ENCODE results near the gene ARHGAP1. TPM values are rescaled to one million over a fixed set of nuclear protein-coding genes. Genes with fewer than 3 reads are reported as not detected.

The ARHGAP1 gene
- total and polyA plus RNA-seq, 5 experiments from 2014 or later, result 35.5 to 71.2 (median 63.1) TPM

Other genes starting within 250 kb of the ARHGAP1 start
- 10 to 100 TPM; 36.8 to 38.8 TPM for gene AMBRA1, start 106.6 kb downstream of the ARHGAP1 start, total RNA-seq
- 10 to 100 TPM in 1 of 3 donors, 1 to 10 TPM in 2; 6.1 to 16.3 (median 7.4) TPM for gene AMBRA1, start 106.6 kb downstream of the ARHGAP1 start, polyA plus RNA-seq
- gene HARBI1, start 83.4 kb downstream of the ARHGAP1 start, total RNA-seq, result 1 to 10 TPM; 8.3 to 9.4 TPM
- gene HARBI1, start 83.4 kb downstream of the ARHGAP1 start, polyA plus RNA-seq, result 1 to 10 TPM; 5.5 to 7.7 (median 6.0) TPM
- gene ATG13, start 83.1 kb downstream of the ARHGAP1 start, total RNA-seq, result 10 to 100 TPM; 97.1 to 98.6 TPM
- 10 to 100 TPM; 59.6 to 77.9 (median 67.6) TPM for gene ATG13, start 83.1 kb downstream of the ARHGAP1 start, polyA plus RNA-seq
- gene ZNF408, start 412 bp upstream of the ARHGAP1 start, total RNA-seq, result 10 to 100 TPM; 21.4 to 26.5 TPM
- gene ZNF408, start 412 bp upstream of the ARHGAP1 start, polyA plus RNA-seq, result 10 to 100 TPM in 1 of 3 donors, 1 to 10 TPM in 2; 6.3 to 11.7 (median 9.6) TPM
- gene F2, start 18.6 kb upstream of the ARHGAP1 start, total RNA-seq, result not detected
- not detected for gene F2, start 18.6 kb upstream of the ARHGAP1 start, polyA plus RNA-seq
- 10 to 100 TPM; 42.2 to 45.7 TPM for gene CKAP5, start 145.7 kb upstream of the ARHGAP1 start, total RNA-seq
- 10 to 100 TPM; 10.7 to 17.2 (median 11.0) TPM for gene CKAP5, start 145.7 kb upstream of the ARHGAP1 start, polyA plus RNA-seq
- not detected for gene LRP4, start 217.9 kb upstream of the ARHGAP1 start, total RNA-seq
- gene LRP4, start 217.9 kb upstream of the ARHGAP1 start, polyA plus RNA-seq, result not detected
- 10 to 100 TPM; 13.2 to 16.1 TPM for gene CSTPP1, start 236.1 kb upstream of the ARHGAP1 start, total RNA-seq
- 10 to 100 TPM; 15.8 to 20.4 (median 20.0) TPM for gene CSTPP1, start 236.1 kb upstream of the ARHGAP1 start, polyA plus RNA-seq

Data from naive thymus-derived CD8-positive, alpha-beta T cell (primary cell).